Measurements from ENCODE around the gene BFSP2.

DNA sequence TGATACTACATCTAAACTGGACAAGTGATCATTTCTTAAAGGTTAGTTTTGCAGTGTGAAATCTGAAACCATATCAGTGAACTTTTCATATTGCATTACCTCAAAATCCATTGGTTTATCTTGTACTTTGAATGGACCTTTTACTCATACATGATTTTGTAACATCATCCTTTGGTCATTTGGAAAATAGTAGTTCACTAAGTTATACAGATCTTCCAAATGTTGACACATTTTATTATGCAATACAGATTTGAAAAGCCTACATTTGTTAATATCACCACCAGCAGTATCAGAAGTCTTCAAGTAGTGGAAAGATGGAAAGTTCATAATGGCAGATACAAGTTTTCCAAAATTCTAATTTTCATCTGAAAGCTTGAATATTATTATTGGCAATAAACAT lies 109.6 kb downstream of the BFSP2 start:
- TF ChIP-seq, protein P1, sequence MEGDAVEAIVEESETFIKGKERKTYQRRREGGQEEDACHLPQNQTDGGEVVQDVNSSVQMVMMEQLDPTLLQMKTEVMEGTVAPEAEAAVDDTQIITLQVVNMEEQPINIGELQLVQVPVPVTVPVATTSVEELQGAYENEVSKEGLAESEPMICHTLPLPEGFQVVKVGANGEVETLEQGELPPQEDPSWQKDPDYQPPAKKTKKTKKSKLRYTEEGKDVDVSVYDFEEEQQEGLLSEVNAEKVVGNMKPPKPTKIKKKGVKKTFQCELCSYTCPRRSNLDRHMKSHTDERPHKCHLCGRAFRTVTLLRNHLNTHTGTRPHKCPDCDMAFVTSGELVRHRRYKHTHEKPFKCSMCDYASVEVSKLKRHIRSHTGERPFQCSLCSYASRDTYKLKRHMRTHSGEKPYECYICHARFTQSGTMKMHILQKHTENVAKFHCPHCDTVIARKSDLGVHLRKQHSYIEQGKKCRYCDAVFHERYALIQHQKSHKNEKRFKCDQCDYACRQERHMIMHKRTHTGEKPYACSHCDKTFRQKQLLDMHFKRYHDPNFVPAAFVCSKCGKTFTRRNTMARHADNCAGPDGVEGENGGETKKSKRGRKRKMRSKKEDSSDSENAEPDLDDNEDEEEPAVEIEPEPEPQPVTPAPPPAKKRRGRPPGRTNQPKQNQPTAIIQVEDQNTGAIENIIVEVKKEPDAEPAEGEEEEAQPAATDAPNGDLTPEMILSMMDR (conservative IDR thresholded peaks at IDR 0.05 in 1 of 2, IDR thresholded peaks at IDR 0.05 in 1 of 2; ENCODE audit: extremely low read depth in 1 of 2, insufficient read depth in 1 of 2, low read depth in 1 of 2, low read length in 2 of 2) = no peak
- no peak for TF ChIP-seq EZH2 (IDR thresholded peaks at IDR 0.05; ENCODE audit: borderline replicate concordance, low read length)

All from mammary epithelial cell (primary cell).